Fibroblast of lung (primary cell): Measurements from ENCODE around the gene MAP4K4. TPM values are rescaled to one million over a fixed set of nuclear protein-coding genes. Genes with fewer than 3 reads are reported as not detected.

Experiments
- DNase-seq, 2 donors: peaks; one replicate each; pipeline versions ENCODE4 v3.0.0 to v3.0.0-alpha.2; 2010; ENCODE audit warnings: low read depth in 2 of 2
- H2AFZ ChIP-seq: 2 replicates; pipeline ENCODE4 v1.5.1; 2012; ENCODE audit warnings: low read length, control low read depth, inconsistent platforms
- H3K27ac ChIP-seq: 2 replicates; pipeline ENCODE4 v1.5.1; 2011; ENCODE audit warnings: low read length, control low read depth; ENCODE audit not compliant: insufficient read depth
- H3K27me3 ChIP-seq: 2 replicates; pipeline ENCODE4 v1.5.1; 2011; ENCODE audit warnings: mild to moderate bottlenecking, low read length; ENCODE audit not compliant: control insufficient read depth, insufficient read depth
- H3K36me3 ChIP-seq: 2 replicates; pipeline ENCODE4 v1.5.1; 2011; ENCODE audit warnings: low read length; ENCODE audit not compliant: control insufficient read depth, insufficient read depth
- H3K4me1 ChIP-seq: 2 replicates; pipeline ENCODE4 v1.5.1; 2011; ENCODE audit warnings: low read length; ENCODE audit not compliant: control insufficient read depth, insufficient read depth; ENCODE audit errors: extremely low read depth
- H3K4me2 ChIP-seq: 2 replicates; pipeline ENCODE4 v1.5.1; 2011; ENCODE audit warnings: low read length, control low read depth; ENCODE audit not compliant: insufficient read depth; ENCODE audit errors: extremely low read depth
- H3K4me3 ChIP-seq, 4 experiments: fragments of 200-600 bp in 1 of 4; sonication (generic) in 1 of 4; replicated peaks in 1 of 4; 2 replicates each; pipeline ENCODE4 v1.5.1; 2011 to 2016; ENCODE audit warnings: low read length in 4 of 4, low read depth in 3 of 4, mild to moderate bottlenecking in 3 of 4, control low read depth in 2 of 4, inconsistent platforms in 1 of 4, mixed read lengths in 1 of 4; ENCODE audit not compliant: insufficient read depth in 1 of 4; ENCODE audit errors: control extremely low read depth in 1 of 4
- H3K79me2 ChIP-seq: 2 replicates; pipeline ENCODE4 v1.5.1; 2012; ENCODE audit warnings: mild to moderate bottlenecking, low read length, inconsistent platforms; ENCODE audit not compliant: control insufficient read depth, insufficient read depth
- H3K9ac ChIP-seq: 2 replicates; pipeline ENCODE4 v1.5.1; 2011; ENCODE audit warnings: mild to moderate bottlenecking, low read length, control low read depth; ENCODE audit not compliant: insufficient read depth
- H3K9me3 ChIP-seq: 2 replicates; pipeline ENCODE4 v1.5.1; 2012; ENCODE audit warnings: low read depth, low read length; ENCODE audit not compliant: control insufficient read depth, insufficient read depth
- H4K20me1 ChIP-seq: 2 replicates; pipeline ENCODE4 v1.5.1; 2011; ENCODE audit warnings: low read length; ENCODE audit not compliant: control insufficient read depth, insufficient read depth; ENCODE audit errors: extremely low read depth
- CTCF ChIP-seq, 2 donors: IDR thresholded peaks in 1 of 2; conservative IDR thresholded peaks in 1 of 2; 1 replicate in 1 of 2; 2 replicates in 1 of 2; pipeline ENCODE4 v1.5.1; 2011 to 2012; ENCODE audit warnings: low read length in 2 of 2, control low read depth in 1 of 2, inconsistent platforms in 1 of 2, low read depth in 1 of 2, mild to moderate bottlenecking in 1 of 2
- EZH2 ChIP-seq: IDR thresholded peaks from 2 replicates; pipeline ENCODE4 v1.5.1; 2012; ENCODE audit warnings: low read length, control low read depth, mild to moderate bottlenecking; ENCODE audit errors: missing control alignments
- polyA plus RNA-seq, 2 donors: library from polyadenylated mRNA; depleted of rRNA in 1 of 2; stranded (reverse) in 1 of 2; unstranded in 1 of 2; fragments of >200 nt; gene quantifications; 2 replicates each; pipeline ENCODE4 v1.2.1, GENCODE V29; 2011 to 2012; ENCODE audit warnings: missing spikeins in 1 of 2
- total RNA-seq: library from RNA; depleted of rRNA; stranded (reverse); fragments of >200 nt; gene quantifications from 2 replicates; pipeline ENCODE4 v1.2.1, GENCODE V29; 2014

Gene MAP4K4
- total and polyA plus RNA-seq, 2 donors (not counting 1 experiment from before 2014, with no cell fraction given): 113 to 164 TPM

GRCh38 chr2:101869527-101869926, 172.0 kb downstream of the MAP4K4 start:
- DNase-seq: no peak

DNA sequence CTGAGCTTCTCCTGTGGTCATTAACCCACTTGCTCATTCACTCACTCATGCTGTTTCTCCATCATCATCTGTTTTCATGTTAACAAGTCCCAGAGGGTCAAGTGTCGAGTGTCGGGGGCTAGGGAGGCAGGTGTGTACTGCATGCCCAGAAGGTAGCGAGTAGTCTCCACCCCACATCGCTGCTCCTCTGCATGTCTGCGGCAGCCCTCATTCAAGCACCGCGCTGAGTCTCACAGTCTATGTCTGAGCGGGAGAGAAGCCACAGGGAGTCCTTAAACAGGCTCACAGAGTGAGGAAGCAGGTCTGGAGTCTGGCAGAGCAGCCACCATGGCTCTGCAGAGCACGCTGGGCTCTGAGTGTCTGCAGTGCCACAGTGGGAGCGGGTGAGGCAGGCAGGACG, 172.9 kb downstream of the MAP4K4 start:
- Histone ChIP-seq H3K9ac (no peak overlapping the region), H2AFZ (no peak overlapping the region), H3K4me2 (no peak overlapping the region), H4K20me1 (no peaks in the 10 kb centered on the region), H3K27ac (no peak overlapping the region), H3K27me3 (no peaks in the 10 kb centered on the region), H3K36me3 (peaks cover 26% of the 10 kb centered on the region), H3K9me3 (no peaks in the 10 kb centered on the region), H3K4me3 (no peak overlapping the region), H3K79me2 (peaks cover 2% of the 10 kb centered on the region), H3K4me1 (no peaks in the 10 kb centered on the region)
- DNase-seq: no peak
- TF ChIP-seq CTCF (conservative IDR thresholded peaks at IDR 0.05 in 1 of 2, IDR thresholded peaks at IDR 0.05 in 1 of 2; ENCODE audit: low read depth in 1 of 2, low read length in 2 of 2) (no peak), EZH2 (no peak)

More at GRCh38 chr2:101869527-101869926, 172.0 kb downstream of the MAP4K4 start:
- Histone ChIP-seq H3K4me3 (no peak overlapping the region), H3K27me3 (no peaks in the 10 kb centered on the region), H3K27ac (no peak overlapping the region), H2AFZ (no peak overlapping the region), H3K36me3 (peaks cover 25% of the 10 kb centered on the region), H3K9me3 (no peaks in the 10 kb centered on the region), H3K4me2 (no peak overlapping the region), H4K20me1 (no peaks in the 10 kb centered on the region), H3K79me2 (peaks cover 2% of the 10 kb centered on the region), H3K4me1 (no peaks in the 10 kb centered on the region), H3K9ac (no peak overlapping the region)
- no peak for TF ChIP-seq CTCF (conservative IDR thresholded peaks at IDR 0.05 in 1 of 2, IDR thresholded peaks at IDR 0.05 in 1 of 2; ENCODE audit: low read depth in 1 of 2, low read length in 2 of 2)
- no peak for TF ChIP-seq EZH2

DNA sequence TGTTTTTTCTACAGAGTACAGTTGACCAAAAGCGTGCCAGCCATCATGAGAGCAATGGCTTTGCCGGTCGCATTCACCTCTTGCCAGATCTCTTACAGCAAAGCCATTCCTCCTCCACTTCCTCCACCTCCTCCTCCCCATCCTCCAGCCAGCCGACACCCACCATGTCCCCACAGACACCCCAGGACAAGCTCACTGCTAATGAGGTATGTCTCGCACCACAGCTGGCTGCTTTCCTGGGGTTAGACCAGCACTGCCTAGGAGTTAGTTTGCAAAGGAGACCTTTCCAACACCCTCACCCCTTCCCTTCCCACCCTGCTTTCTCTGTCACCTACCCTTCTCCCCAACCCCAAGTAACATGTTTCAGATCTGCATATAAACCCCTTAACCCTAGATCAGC, 174.0 kb downstream of the MAP4K4 start:
- no peaks in the 10 kb centered on the region for H3K4me1 ChIP-seq
- no peak overlapping the region for H2AFZ ChIP-seq
- no peak overlapping the region for H3K27ac ChIP-seq
- H3K27me3 ChIP-seq: no peaks in the 10 kb centered on the region
- no peaks in the 10 kb centered on the region for H3K9me3 ChIP-seq
- no peak overlapping the region for H3K4me3 ChIP-seq
- TF ChIP-seq EZH2 (no peak), CTCF (conservative IDR thresholded peaks at IDR 0.05 in 1 of 2, IDR thresholded peaks at IDR 0.05 in 1 of 2; ENCODE audit: low read depth in 1 of 2, low read length in 2 of 2) (no peak)
- no peak overlapping the region for H3K9ac ChIP-seq
- H3K4me2 ChIP-seq: no peak overlapping the region
- H3K79me2 ChIP-seq: peaks cover 4% of the 10 kb centered on the region
- H3K36me3 ChIP-seq: peaks cover 28% of the 10 kb centered on the region
- H4K20me1 ChIP-seq: no peaks in the 10 kb centered on the region
- DNase-seq: no peak
